ENCODE results near the gene MPI.
"Not testable (repeated sequence)": the region's sequence is repeated elsewhere in the genome, so short reads cannot be mapped to it uniquely, and the experiment has no call there.

MPI gene

DNA sequence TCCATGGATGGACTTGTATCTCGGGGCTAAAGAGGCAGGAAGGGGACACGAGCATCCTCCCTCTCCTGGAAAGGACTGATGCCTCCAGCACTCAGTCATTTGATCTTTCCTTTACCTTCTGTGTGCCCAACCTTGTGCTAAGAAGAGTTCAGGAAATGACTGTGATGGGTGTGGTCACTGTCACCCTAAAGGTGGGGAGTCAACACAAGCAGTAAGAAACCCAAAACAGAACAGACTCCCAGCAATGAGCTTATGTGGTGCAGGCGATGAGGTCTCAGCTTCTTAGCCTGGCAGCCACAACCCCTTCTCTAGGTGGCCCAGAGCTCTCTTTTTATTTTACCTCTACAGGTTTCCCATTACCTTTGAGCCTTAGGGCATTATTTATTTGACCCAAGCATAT is 3.8 kb downstream of the MPI start:
- H3K4me3 ChIP-seq (ENCODE audit: low read depth, low read length), result no peak overlapping the region
- H3K36me3 ChIP-seq (ENCODE audit: control insufficient read depth in 2 of 2, insufficient read depth in 1 of 2, low read length in 2 of 2), result peaks cover 23 to 59% of the 10 kb centered on the region in 2 experiments; a peak in 2 of 3 replicates
- H3K9me3 ChIP-seq (ENCODE audit: control insufficient read depth, insufficient read depth, low read depth, low read length), result no peaks in the 10 kb centered on the region
- TF ChIP-seq ZBTB48 (tag by site-specific recombination; IDR thresholded peaks at IDR 0.05), result no peak
- peak; percentile 47 for TF ChIP-seq KLF1 (tag by site-specific recombination; IDR thresholded peaks at IDR 0.05)
- TF ChIP-seq, protein P1, sequence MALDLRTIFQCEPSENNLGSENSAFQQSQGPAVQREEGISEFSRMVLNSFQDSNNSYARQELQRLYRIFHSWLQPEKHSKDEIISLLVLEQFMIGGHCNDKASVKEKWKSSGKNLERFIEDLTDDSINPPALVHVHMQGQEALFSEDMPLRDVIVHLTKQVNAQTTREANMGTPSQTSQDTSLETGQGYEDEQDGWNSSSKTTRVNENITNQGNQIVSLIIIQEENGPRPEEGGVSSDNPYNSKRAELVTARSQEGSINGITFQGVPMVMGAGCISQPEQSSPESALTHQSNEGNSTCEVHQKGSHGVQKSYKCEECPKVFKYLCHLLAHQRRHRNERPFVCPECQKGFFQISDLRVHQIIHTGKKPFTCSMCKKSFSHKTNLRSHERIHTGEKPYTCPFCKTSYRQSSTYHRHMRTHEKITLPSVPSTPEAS (tag by site-specific recombination; IDR thresholded peaks at IDR 0.05), result peak; percentile 88
- H3K27ac ChIP-seq (ENCODE audit: extremely low read depth, low read depth, low read length), result no peak overlapping the region
- ChIA-PET POLR2A (interaction anchor here (1.2 to 1.9 kb wide), 5 partner anchors 8 to 51 kb away, joined by 4 to 8 read pairs (median 4); partner anchors contain the start of genes FAM219B and ULK3), CTCF (interaction anchor here (0.5 to 7.7 kb wide), 4 partner anchors 9 to 98 kb away, joined by 3 to 57 read pairs (median 4); no protein-coding TSS in a partner anchor)
- H3K4me1 ChIP-seq (ENCODE audit: control insufficient read depth, insufficient read depth, low read length), result peaks cover 4% of the 10 kb centered on the region; the same call in 1 of the 2 replicates

DNA sequence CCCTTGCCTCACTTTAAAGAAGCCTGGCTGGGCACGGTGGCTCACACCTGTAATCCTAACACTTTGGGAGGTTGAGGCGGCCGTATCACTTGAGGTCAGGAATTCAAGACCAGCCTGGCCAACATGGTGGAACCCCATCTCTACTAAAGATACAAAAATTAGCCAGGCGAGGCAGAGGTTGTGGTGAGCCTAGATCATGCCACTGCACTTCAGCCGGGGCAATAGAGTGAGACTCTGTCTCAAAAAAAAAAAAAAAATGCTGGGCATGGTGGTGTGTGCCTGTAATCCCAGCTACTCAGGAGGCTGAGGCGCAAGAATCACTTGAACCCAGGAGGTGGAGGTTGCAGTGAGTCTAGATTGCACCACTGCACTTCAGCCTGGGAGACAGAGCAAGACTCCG is 4.5 kb downstream of the MPI start:
- TF ChIP-seq, protein P2, sequence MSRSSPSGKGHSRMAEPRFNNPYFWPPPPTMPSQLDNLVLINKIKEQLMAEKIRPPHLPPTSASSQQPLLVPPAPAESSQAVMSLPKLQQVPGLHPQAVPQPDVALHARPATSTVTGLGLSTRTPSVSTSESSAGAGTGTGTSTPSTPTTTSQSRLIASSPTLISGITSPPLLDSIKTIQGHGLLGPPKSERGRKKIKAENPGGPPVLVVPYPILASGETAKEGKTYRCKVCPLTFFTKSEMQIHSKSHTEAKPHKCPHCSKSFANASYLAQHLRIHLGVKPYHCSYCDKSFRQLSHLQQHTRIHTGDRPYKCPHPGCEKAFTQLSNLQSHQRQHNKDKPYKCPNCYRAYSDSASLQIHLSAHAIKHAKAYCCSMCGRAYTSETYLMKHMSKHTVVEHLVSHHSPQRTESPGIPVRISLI (tag by site-specific recombination; IDR thresholded peaks at IDR 0.05), result peak; percentile 41; the same call in 1 of the 2 replicates
- peak; percentile 94 for TF ChIP-seq ZNF121 (tag by site-specific recombination; IDR thresholded peaks at IDR 0.05)
- peaks cover 25 to 66% of the 10 kb centered on the region in 2 experiments; a peak in 2 of 3 replicates for H3K36me3 ChIP-seq (ENCODE audit: control insufficient read depth in 2 of 2, insufficient read depth in 1 of 2, low read length in 2 of 2)
- POLR2A ChIA-PET, result interaction anchor here (0.5 to 1.5 kb wide), 7 partner anchors 12 to 1782 kb away, joined by 3 to 8 read pairs (median 4); partner anchors contain the start of gene FAM219B
- H3K27ac ChIP-seq (ENCODE audit: extremely low read depth, low read depth, low read length); H3K4me1 ChIP-seq (ENCODE audit: control insufficient read depth, insufficient read depth, low read length); H3K4me3 ChIP-seq (ENCODE audit: low read depth, low read length); H3K9me3 ChIP-seq (ENCODE audit: control insufficient read depth, insufficient read depth, low read depth, low read length): not testable (repeated sequence)
- CTCF ChIA-PET, result interaction anchor here (0.6 to 7.7 kb wide), 5 partner anchors 8 to 1164 kb away, joined by 3 to 57 read pairs (median 5); no protein-coding TSS in a partner anchor

DNA sequence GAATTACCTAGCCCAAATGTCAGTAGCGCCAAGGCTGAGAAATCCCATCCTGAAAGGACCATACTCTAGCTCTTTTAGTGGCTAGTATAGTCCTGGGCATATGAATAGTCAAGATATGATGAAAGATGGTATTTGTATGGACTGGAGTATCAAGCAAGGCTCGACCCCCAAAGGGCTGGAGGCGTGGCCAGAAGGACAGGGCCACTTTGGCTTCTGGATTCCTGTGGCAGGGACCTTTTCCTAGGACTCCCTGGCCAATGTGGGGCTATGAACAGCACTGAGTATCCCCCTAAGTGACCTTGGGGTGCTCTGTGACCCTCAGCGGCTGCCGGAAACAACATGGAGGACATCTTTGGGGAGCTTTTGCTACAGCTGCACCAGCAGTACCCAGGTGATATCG is 6.0 kb downstream of the MPI start:
- H3K36me3 ChIP-seq (ENCODE audit: control insufficient read depth in 2 of 2, insufficient read depth in 1 of 2, low read length in 2 of 2), result peaks cover 30 to 81% of the 10 kb centered on the region in 2 experiments; a peak in 2 of 3 replicates
- ChIA-PET POLR2A (interaction anchor here (0.8 to 4.4 kb wide), 5 partner anchors 11 to 77 kb away, joined by 3 to 36 read pairs (median 4); partner anchors contain the start of genes COX5A and FAM219B), CTCF (interaction anchor here (1.5 to 7.7 kb wide), 2 partner anchors 7 to 108 kb away, joined by 5 to 57 read pairs; no protein-coding TSS in a partner anchor)
- H3K27ac ChIP-seq (ENCODE audit: extremely low read depth, low read depth, low read length), result no peak overlapping the region
- no peaks in the 10 kb centered on the region for H3K9me3 ChIP-seq (ENCODE audit: control insufficient read depth, insufficient read depth, low read depth, low read length)
- no peaks in the 10 kb centered on the region for H3K4me1 ChIP-seq (ENCODE audit: control insufficient read depth, insufficient read depth, low read length)
- no peak overlapping the region for H3K4me3 ChIP-seq (ENCODE audit: low read depth, low read length)
- TF ChIP-seq ZFHX2 (tag by site-specific recombination; conservative IDR thresholded peaks at IDR 0.05) (no peak), ZNF335 (tag by site-specific recombination; conservative IDR thresholded peaks at IDR 0.05) (no peak)
- TF ChIP-seq, protein P3, sequence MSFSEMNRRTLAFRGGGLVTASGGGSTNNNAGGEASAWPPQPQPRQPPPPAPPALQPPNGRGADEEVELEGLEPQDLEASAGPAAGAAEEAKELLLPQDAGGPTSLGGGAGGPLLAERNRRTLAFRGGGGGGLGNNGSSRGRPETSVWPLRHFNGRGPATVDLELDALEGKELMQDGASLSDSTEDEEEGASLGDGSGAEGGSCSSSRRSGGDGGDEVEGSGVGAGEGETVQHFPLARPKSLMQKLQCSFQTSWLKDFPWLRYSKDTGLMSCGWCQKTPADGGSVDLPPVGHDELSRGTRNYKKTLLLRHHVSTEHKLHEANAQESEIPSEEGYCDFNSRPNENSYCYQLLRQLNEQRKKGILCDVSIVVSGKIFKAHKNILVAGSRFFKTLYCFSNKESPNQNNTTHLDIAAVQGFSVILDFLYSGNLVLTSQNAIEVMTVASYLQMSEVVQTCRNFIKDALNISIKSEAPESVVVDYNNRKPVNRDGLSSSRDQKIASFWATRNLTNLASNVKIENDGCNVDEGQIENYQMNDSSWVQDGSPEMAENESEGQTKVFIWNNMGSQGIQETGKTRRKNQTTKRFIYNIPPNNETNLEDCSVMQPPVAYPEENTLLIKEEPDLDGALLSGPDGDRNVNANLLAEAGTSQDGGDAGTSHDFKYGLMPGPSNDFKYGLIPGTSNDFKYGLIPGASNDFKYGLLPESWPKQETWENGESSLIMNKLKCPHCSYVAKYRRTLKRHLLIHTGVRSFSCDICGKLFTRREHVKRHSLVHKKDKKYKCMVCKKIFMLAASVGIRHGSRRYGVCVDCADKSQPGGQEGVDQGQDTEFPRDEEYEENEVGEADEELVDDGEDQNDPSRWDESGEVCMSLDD (tag by site-specific recombination; IDR thresholded peaks at IDR 0.05), result 0 out of 2 replicates have a peak, but pooled peaks have one; percentile 24

DNA sequence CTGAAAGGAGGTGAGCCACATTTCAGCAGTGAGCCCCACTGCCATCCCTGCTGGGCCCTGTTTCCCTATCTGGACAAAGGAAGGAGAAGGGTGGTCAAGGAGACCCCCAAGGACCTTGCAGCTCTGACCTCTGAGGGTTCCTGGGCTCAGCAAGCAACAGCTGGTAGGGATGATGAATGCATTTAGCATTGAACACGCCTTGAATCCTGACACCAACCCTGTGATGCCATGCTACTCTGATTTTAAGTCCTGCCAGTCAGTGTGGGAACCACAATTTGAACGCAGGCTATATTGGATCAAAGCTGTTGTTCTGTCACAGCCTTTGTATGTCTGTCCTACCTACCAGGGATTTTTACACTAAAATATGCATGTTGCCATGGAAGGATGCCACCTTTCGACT is 6.5 kb downstream of the MPI start:
- ChIA-PET CTCF (interaction anchor here (0.6 to 6.8 kb wide), 4 partner anchors 10 to 125 kb away, joined by 3 to 84 read pairs (median 8); partner anchors contain the start of gene FAM219B), POLR2A (interaction anchor here (0.9 to 4.4 kb wide), 3 partner anchors 10 to 125 kb away, joined by 3 to 36 read pairs (median 3); partner anchors contain the start of gene FAM219B)
- H3K4me3 ChIP-seq (ENCODE audit: low read depth, low read length), result no peak overlapping the region
- H3K4me1 ChIP-seq (ENCODE audit: control insufficient read depth, insufficient read depth, low read length), result no peaks in the 10 kb centered on the region
- H3K27ac ChIP-seq (ENCODE audit: extremely low read depth, low read depth, low read length), result no peak overlapping the region; the same call in 1 of the 2 replicates
- H3K9me3 ChIP-seq (ENCODE audit: control insufficient read depth, insufficient read depth, low read depth, low read length), result no peaks in the 10 kb centered on the region
- peaks cover 34 to 82% of the 10 kb centered on the region in 2 experiments; a peak in 2 of 3 replicates for H3K36me3 ChIP-seq (ENCODE audit: control insufficient read depth in 2 of 2, insufficient read depth in 1 of 2, low read length in 2 of 2)
- TF ChIP-seq ZNF585B (tag by site-specific recombination; IDR thresholded peaks at IDR 0.05), result no peak
- no peak for TF ChIP-seq ZNF221 (tag by site-specific recombination; IDR thresholded peaks at IDR 0.05; ENCODE audit: borderline replicate concordance)
- TF ChIP-seq ZNF670 (tag by site-specific recombination; IDR thresholded peaks at IDR 0.05; ENCODE audit: low read depth), result no peak
- TF ChIP-seq, protein P4, sequence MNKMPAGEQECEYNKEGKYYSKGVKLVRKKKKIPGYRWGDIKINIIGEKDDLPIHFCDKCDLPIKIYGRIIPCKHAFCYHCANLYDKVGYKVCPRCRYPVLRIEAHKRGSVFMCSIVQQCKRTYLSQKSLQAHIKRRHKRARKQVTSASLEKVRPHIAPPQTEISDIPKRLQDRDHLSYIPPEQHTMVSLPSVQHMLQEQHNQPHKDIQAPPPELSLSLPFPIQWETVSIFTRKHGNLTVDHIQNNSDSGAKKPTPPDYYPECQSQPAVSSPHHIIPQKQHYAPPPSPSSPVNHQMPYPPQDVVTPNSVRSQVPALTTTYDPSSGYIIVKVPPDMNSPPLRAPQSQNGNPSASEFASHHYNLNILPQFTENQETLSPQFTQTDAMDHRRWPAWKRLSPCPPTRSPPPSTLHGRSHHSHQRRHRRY (tag by site-specific recombination; IDR thresholded peaks at IDR 0.05), result no peak
- no peak for TF ChIP-seq ZNF843 (tag by site-specific recombination; IDR thresholded peaks at IDR 0.05)
- no peak for TF ChIP-seq PRDM1 (tag by site-specific recombination; IDR thresholded peaks at IDR 0.05)
- TF ChIP-seq, protein P5, sequence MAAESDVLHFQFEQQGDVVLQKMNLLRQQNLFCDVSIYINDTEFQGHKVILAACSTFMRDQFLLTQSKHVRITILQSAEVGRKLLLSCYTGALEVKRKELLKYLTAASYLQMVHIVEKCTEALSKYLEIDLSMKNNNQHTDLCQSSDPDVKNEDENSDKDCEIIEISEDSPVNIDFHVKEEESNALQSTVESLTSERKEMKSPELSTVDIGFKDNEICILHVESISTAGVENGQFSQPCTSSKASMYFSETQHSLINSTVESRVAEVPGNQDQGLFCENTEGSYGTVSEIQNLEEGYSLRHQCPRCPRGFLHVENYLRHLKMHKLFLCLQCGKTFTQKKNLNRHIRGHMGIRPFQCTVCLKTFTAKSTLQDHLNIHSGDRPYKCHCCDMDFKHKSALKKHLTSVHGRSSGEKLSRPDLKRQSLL (tag by site-specific recombination; IDR thresholded peaks at IDR 0.05), result no peak
- TF ChIP-seq ZNF664 (tag by site-specific recombination; IDR thresholded peaks at IDR 0.05), result no peak
- no peak for TF ChIP-seq YY1 (tag by site-specific recombination; IDR thresholded peaks at IDR 0.05)
- TF ChIP-seq, protein P2 (tag by site-specific recombination; IDR thresholded peaks at IDR 0.05), result no peak
- no peak for TF ChIP-seq OSR2 (tag by site-specific recombination; IDR thresholded peaks at IDR 0.05)

Data from HEK293 (cell line).